ENCODE measurements around the gene EPB41L5. TPM values are rescaled to one million over a fixed set of nuclear protein-coding genes. Genes with fewer than 3 reads are reported as not detected.
"Not testable (repeated sequence)": the region's sequence is repeated elsewhere in the genome, so short reads cannot be mapped to it uniquely, and the experiment has no call there.

EPB41L5 gene
- total RNA-seq, 3 donors from 2014 or later: 24.8 to 57.8 (median 42.3) TPM

DNA sequence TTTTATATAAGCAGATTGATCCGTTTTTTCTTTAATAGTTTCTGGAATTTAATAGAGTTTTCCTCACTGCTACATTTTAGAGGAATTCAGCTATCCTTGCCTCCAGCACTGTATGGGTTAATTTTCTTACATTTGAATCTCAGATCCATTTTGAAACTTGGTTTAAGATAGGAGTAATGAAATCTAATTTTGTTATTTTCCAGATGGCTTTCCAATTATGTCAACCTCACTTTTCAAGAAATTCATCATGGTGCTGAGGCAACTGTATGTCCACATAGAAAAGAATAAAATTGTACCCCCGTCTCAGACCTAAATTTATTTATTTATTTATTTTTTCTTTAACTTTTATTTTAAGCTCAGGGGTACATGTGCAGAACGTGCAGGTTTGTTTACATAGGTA lies 105.1 kb downstream of the EPB41L5 start:
- H3K27me3 ChIP-seq: no peaks in the 10 kb centered on the region
- TF ChIP-seq CTCF (IDR thresholded peaks at IDR 0.05): no peak
- no peak for TF ChIP-seq POLR2A (IDR thresholded peaks at IDR 0.05)
- H3K36me3 ChIP-seq: no peaks in the 10 kb centered on the region
- H3K27ac ChIP-seq: no peak overlapping the region
- intact Hi-C loops (cut with DNase I; ENCODE audit: low total_unique reads): no loop called here
- H3K4me3 ChIP-seq: no peak overlapping the region
- no peak for DNase-seq (ENCODE audit: low spot score in 2 of 2)
- no peaks in the 10 kb centered on the region for H3K9me3 ChIP-seq
- H3K4me1 ChIP-seq: no peaks in the 10 kb centered on the region

DNA sequence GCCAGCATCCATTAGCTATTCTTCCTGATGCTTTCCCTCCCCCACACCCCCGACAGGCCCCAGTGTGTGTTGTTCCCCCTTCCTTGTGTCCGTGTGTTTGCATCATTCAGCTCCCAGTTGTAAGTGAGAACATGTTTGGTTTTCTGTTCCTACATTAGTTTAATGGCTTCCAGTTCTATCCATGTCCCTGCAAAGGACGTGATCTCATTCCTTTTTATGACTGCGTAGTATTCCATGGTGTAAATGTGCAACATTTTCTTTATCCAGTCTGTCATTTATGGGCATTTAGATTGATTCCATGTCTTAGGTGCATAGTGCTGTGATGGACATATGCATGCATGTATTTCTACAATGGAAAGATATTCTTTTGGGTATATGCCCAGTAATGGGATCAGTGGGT lies 105.6 kb downstream of the EPB41L5 start:
- intact Hi-C loops (cut with DNase I; ENCODE audit: low total_unique reads): no loop called here
- Histone ChIP-seq H3K27me3 (no peaks in the 10 kb centered on the region), H3K36me3 (no peaks in the 10 kb centered on the region), H3K27ac (no peak overlapping the region), H3K4me3 (no peak overlapping the region), H3K4me1 (no peaks in the 10 kb centered on the region), H3K9me3 (no peaks in the 10 kb centered on the region)
- TF ChIP-seq POLR2A (IDR thresholded peaks at IDR 0.05) (no peak), POLR2AphosphoS5 (IDR thresholded peaks at IDR 0.05) (no peak), CTCF (IDR thresholded peaks at IDR 0.05) (no peak)
- no peak for DNase-seq (ENCODE audit: low spot score in 2 of 2)

DNA sequence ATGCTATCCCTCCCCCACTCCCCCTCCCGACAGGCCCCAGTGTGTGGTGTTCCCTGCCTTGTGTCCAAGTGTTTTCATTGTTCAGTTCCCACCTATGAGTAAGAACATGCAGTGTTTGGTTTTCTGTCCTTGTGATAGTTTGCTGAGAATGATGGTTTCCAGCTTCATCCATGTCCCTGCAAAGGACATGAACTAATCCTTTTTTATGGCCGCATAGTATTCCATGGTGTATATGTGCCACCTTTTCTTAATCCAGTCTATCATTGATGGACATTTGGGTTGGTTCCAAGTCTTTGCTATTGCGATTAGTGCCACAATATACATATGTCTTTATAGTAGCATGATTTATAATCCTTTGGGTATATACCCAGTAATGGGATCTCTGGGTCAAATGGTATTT lies 108.5 kb downstream of the EPB41L5 start:
- intact Hi-C loops (cut with DNase I; ENCODE audit: low total_unique reads); H3K27me3 ChIP-seq; H3K9me3 ChIP-seq; DNase-seq (ENCODE audit: low spot score in 2 of 2); H3K4me3 ChIP-seq; H3K27ac ChIP-seq; H3K4me1 ChIP-seq; H3K36me3 ChIP-seq: not testable (repeated sequence)

GRCh38 chr2:120123090-120123489 lies 110.2 kb downstream of the EPB41L5 start:
- intact Hi-C loops (cut with DNase I; ENCODE audit: low total_unique reads): no loop called here
- TF ChIP-seq CTCF (IDR thresholded peaks at IDR 0.05) (no peak), POLR2AphosphoS5 (IDR thresholded peaks at IDR 0.05) (no peak), POLR2A (IDR thresholded peaks at IDR 0.05) (no peak)
- H3K4me3 ChIP-seq: no peak overlapping the region
- no peak overlapping the region for H3K27ac ChIP-seq
- H3K4me1 ChIP-seq: no peaks in the 10 kb centered on the region
- no peaks in the 10 kb centered on the region for H3K9me3 ChIP-seq
- H3K36me3 ChIP-seq: no peaks in the 10 kb centered on the region
- no peaks in the 10 kb centered on the region for H3K27me3 ChIP-seq
- DNase-seq (ENCODE audit: low spot score in 2 of 2): no peak

DNA sequence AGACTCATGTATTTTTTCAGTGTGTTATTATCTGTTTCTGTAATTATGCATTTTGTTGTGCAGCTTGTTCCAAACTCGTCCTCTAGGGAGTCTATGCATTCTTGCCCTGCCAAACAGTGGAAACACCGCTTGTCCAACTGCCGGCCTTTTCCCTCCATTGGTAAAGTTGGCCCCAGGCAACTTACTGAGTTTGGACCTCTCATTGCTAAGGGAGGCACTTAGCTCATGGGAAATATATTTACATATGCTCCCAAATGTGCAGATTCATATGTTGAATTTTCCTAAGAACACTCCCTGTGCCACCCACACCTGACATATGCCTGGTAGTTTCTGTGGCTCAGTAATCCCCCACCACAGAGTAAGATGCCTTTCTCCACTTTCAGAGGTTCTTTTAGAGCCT lies 112.3 kb downstream of the EPB41L5 start:
- intact Hi-C loops (cut with DNase I; ENCODE audit: low total_unique reads): no loop called here
- Histone ChIP-seq H3K27ac (no peak overlapping the region), H3K4me3 (no peak overlapping the region), H3K4me1 (no peaks in the 10 kb centered on the region), H3K9me3 (no peaks in the 10 kb centered on the region), H3K36me3 (no peaks in the 10 kb centered on the region), H3K27me3 (no peaks in the 10 kb centered on the region)
- no peak for DNase-seq (ENCODE audit: low spot score in 2 of 2)
- TF ChIP-seq CTCF (IDR thresholded peaks at IDR 0.05): no peak
- no peak for TF ChIP-seq POLR2A (IDR thresholded peaks at IDR 0.05)
- TF ChIP-seq POLR2AphosphoS5 (IDR thresholded peaks at IDR 0.05): no peak

DNA sequence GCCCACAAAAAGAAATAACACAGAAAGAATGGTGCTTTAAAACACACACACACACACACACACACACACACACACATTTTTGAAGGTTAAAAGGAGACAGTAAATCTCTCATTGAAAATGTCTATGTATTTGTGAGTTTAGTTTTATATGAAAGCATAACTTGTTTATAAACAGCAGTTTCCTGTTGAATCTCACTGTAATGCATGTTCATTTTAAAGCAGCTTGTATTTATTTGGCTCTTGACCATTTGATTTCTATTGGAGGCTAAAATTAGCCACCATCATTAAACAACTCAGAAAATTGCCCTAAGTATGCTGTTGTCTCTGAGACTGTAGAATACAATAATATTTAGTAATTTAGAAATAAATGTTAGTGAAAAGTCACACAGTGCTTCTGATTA lies 115.3 kb downstream of the EPB41L5 start:
- intact Hi-C loops (cut with DNase I; ENCODE audit: low total_unique reads): no loop called here

More for the DNA sequence above, 115.3 kb downstream of the EPB41L5 start:
- Histone ChIP-seq H3K27me3 (no peaks in the 10 kb centered on the region), H3K4me3 (no peak overlapping the region), H3K4me1 (no peaks in the 10 kb centered on the region), H3K27ac (no peak overlapping the region), H3K36me3 (no peaks in the 10 kb centered on the region), H3K9me3 (no peaks in the 10 kb centered on the region)
- TF ChIP-seq POLR2AphosphoS5 (IDR thresholded peaks at IDR 0.05) (no peak), POLR2A (IDR thresholded peaks at IDR 0.05) (no peak), CTCF (IDR thresholded peaks at IDR 0.05) (no peak)
- DNase-seq (ENCODE audit: low spot score in 2 of 2): no peak

Measured in breast epithelium (tissue), 4 donors.